NCI-H2227 (cell line): ENCODE measurements around the gene FOXP1.
A peak's percentile ranks its signal among the peaks of the same experiment; 100 is the strongest.

Source experiments
- DNase-seq: peaks from one replicate; lab custom pipeline; 2025; ENCODE audit not compliant: unreplicated experiment; lab: John Stamatoyannopoulos, UW

The FOXP1 gene

DNA sequence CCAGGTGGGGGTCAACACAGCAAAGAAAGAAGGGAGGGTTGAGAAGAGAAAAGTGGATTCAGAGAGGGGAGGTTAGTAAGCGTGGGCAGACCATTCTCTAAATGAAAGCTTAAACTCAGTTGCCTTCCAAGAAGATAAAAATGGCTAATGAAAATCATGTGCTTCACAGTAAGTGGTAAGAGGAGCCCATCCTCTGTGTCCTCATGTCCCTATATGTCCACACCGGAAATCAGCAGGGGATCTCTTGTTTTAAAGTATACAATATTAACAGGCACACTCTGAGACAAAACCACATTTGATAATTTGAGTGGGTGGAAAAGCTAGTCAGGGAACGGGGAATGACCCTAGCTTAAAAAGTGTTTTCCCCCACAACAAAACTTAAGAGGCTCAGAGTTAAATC lies 4.4 kb upstream of the FOXP1 start:
- DNase-seq: no peak

DNA sequence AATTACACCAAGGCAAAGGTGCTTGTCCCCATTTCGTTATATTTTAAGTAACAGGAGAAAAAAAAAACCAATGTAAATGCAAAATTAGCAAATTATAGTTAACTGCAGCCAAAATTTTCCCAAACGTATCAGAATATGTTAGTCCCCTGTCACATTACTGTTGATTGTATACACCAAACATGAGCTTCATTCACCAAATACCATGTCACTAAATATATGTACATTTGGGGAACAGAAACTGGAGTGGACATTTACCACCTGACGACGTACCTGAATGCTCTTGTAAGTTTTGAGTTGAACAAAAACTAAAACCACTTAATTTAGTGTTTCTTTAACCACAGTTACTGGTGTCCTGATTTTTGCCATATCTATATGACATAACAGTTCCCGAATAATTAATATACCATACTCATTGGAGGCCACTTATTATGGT lies 3.3 kb upstream of the FOXP1 start:
- DNase-seq: no peak

GRCh38 chr3:71585887-71586809 lies 2.6 kb upstream of the FOXP1 start:
- no peak for DNase-seq

DNA sequence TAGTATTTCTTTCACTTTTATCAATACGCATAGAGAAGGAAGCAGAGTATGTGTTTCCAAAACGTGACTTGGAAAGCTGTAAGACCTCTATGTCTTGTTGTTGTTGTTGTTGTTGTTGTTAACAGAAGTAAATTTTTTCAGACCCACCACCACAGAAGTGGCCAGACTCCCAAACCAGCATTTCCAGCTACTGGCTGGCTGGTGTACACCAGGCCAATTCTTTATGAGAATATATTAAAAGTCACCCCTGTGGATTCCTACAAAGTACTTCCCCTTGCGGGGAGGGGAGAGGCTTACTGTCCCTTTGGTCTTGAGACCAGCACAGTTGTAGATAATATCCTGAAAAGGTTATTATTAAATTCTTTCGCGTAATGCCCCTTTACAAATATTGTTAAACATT lies 1.6 kb upstream of the FOXP1 start:
- DNase-seq: no peak

- peak; percentile 26 for DNase-seq
These were observed 975 bp upstream of the FOXP1 start for GRCh38 chr3:71584394-71585011.

- peak; percentile 27 for DNase-seq
These were observed 639 bp downstream of the FOXP1 start for GRCh38 chr3:71582612-71583565.

GRCh38 chr3:71582036-71582611 lies 1.4 kb downstream of the FOXP1 start:
- peak; percentile 14 for DNase-seq

GRCh38 chr3:71581457-71582035 lies 2.0 kb downstream of the FOXP1 start:
- DNase-seq: no peak

GRCh38 chr3:71580636-71581456 lies 2.7 kb downstream of the FOXP1 start:
- DNase-seq: no peak

GRCh38 chr3:71579935-71580406 lies 3.6 kb downstream of the FOXP1 start:
- no peak for DNase-seq

DNA sequence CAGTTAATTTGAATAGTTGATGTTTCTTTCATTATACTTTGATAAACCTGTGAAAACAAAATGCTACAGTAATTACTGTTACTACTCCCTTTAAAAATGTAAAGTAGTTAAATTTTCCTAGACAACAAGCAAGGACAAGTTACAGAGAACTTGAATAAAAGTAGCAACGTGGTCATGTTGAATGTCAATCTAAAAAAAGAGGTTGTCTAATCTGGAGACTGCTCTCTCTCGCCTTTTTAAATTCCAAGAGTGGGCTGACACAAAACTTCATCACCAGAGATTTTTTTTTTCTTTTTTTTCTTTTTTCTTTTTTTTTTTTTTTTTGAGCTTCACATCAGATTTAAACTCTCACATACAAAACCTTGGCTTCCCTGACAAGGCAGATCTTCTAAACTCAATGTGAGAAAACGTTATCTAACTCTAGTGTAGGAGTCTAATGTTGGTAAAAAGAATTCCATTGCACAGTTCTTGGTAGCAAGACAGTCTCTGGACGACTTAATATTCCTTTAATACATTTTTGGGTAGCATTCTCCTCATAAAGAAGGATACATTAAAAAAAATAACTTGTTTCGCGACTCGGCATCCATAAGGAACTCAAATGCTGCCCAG lies 4.1 kb downstream of the FOXP1 start:
- DNase-seq: no peak

- no peak for DNase-seq
These were observed 5.3 kb downstream of the FOXP1 start for GRCh38 chr3:71578054-71578751.

- DNase-seq: no peak
These were observed 6.5 kb downstream of the FOXP1 start for GRCh38 chr3:71577011-71577410.

DNA sequence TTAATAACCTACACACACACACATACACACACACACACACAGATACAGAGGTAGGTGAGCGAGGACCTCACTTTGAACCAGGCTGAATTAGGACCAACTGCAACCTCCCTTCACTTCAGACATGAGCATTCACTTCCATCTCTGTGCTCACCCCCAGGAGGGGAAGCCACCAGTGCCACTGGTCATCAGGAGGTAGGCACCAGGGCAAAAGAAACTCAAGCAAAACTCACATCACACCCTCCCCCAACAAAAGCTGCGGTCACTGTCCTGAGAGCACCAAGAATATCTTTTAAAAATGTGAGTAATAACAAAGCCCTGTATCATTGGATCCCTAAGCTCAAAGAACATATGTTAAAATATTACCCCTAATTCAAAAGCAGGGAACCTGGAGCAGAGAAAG lies 8.1 kb downstream of the FOXP1 start:
- no peak for DNase-seq

DNA sequence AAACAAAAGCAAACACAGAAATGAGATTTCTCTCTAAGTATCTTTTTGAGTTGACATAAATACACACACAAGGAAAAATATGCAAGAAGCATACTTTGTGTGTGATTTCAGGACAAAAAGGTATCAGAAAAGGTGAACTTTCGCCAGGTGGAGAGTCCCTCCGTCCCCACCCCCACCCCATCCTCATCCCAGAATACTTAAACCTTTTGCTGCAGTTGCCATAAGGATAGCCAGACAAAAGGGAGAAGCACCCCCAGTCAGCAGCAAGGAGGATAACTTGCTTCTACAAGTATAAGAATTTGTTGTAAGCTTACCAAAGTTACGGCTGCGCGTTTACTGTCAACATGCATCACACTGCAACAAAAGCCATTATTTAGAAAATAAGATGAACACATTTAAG lies 10.3 kb downstream of the FOXP1 start:
- no peak for DNase-seq

DNA sequence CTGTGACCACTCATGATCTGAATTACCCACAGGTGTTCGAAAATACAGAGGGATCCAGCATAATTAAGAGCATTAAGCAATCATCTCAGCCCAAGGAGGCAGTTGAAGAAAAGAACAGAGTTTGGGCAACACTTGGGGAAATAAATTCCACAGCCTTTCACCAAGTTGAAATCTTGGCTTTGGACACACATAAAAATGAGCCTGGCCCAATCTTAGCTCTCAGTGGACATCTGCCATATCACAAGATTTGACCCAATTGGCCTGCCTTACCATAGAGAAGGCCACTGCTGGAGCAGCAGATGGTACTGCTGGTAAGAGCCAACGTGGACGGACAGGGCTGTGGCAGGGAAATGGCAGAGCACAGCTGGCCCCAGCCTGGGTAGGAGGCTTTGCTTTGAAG lies 13.0 kb downstream of the FOXP1 start:
- no peak for DNase-seq

GRCh38 chr3:71568207-71568606 lies 15.3 kb downstream of the FOXP1 start:
- DNase-seq: no peak

DNA sequence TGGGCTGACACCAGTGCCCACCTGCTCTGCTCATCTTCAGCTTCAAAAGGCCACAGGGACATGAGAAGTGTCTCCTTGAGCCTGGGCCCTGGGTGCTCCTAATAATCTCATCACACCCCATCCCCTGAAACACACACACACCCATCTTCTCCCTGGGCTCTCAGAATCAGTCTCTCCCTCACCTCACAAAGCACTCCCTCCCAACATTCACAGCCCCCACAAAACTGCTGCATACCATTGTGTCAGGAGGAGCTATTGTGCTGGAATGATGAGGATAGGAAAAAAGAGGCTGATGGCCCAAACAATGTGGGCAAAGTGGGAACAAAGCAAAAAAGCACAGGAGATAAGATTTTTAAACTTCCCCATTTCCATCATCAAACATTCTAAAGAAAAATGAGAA lies 16.8 kb downstream of the FOXP1 start:
- no peak for DNase-seq

DNA sequence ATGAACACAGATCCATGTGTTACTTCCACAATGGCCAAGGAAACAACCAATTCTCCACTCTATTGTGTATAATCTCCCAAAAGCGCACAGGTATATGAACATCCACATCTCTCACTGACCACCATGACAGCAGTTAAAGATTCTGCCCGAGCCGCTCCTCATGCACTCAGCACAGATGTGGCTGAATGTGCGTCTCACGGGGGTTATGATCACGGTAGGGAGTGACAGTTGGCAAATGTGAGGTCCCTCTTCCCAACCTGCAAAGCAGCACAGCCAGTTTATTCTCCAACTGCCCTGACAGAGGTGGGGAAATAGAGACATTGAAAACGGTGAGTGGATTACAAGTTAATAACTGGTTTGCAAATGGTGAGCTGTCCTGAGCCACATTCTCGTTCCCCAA lies 17.6 kb downstream of the FOXP1 start:
- no peak for DNase-seq
